HT1080 (cell line): ENCODE results near the gene METRNL. TPM values are rescaled to one million over a fixed set of nuclear protein-coding genes. Genes with fewer than 3 reads are reported as not detected.
A peak's percentile ranks its signal among the peaks of the same experiment; 100 is the strongest.
"Not testable (repeated sequence)": the region's sequence is repeated elsewhere in the genome, so short reads cannot be mapped to it uniquely, and the experiment has no call there.

ENCODE experiments used
- DNase-seq: peaks from one replicate; pipeline ENCODE4 v3.0.0-alpha.2; 2015; ENCODE audit warnings: low read depth
- total RNA-seq: library from RNA; depleted of rRNA; stranded (reverse); fragments of >200 nt; shearing (Covaris generic); gene quantifications from 2 replicates; pipeline ENCODE4 v1.2.3, GENCODE V29; 2014

The METRNL gene
- total RNA-seq, 1 experiment from 2014 or later: 53.3 TPM

- peak; percentile 93 for DNase-seq
Observed at GRCh38 chr17:83051396-83052240, 27.8 kb upstream of the METRNL start.

GRCh38 chr17:83052241-83052564, 27.2 kb upstream of the METRNL start:
- no peak for DNase-seq

- DNase-seq: no peak
Observed at GRCh38 chr17:83053021-83053681, 26.3 kb upstream of the METRNL start.

- DNase-seq: no peak
Observed at GRCh38 chr17:83053739-83054451, 25.5 kb upstream of the METRNL start.

GRCh38 chr17:83054518-83055125, 24.8 kb upstream of the METRNL start:
- no peak for DNase-seq

- DNase-seq: not testable (repeated sequence)
Observed at GRCh38 chr17:83055176-83055575, 24.2 kb upstream of the METRNL start.

GRCh38 chr17:83055911-83056582, 23.4 kb upstream of the METRNL start:
- DNase-seq: peak; percentile 84

- peak; percentile 34 for DNase-seq
Observed at GRCh38 chr17:83056583-83057396, 22.6 kb upstream of the METRNL start.

GRCh38 chr17:83057397-83057761, 22.0 kb upstream of the METRNL start:
- no peak for DNase-seq

- DNase-seq: no peak
Observed at GRCh38 chr17:83057793-83058265, 21.6 kb upstream of the METRNL start.

GRCh38 chr17:83058266-83058798, 21.1 kb upstream of the METRNL start:
- DNase-seq: no peak

GRCh38 chr17:83061586-83061985, 17.8 kb upstream of the METRNL start:
- DNase-seq: no peak

- DNase-seq: no peak
Observed at GRCh38 chr17:83062011-83062817, 17.2 kb upstream of the METRNL start.

GRCh38 chr17:83062818-83063671, 16.4 kb upstream of the METRNL start:
- no peak for DNase-seq

- DNase-seq: no peak
Observed at GRCh38 chr17:83064021-83064731, 15.2 kb upstream of the METRNL start.

GRCh38 chr17:83064732-83065659, 14.4 kb upstream of the METRNL start:
- peak; percentile 34 for DNase-seq
